Measurements from ENCODE around the gene CNN2.

The CNN2 gene

GRCh38 chr19:1015782-1016646 lies 10.4 kb upstream of the CNN2 start:
- H3K4me3 Mint-ChIP-seq: peak overlapping the region; percentile 66 to 75 (median 67)
- H3K9me3 Mint-ChIP-seq: no peaks in the 10 kb centered on the region
- no peaks in the 10 kb centered on the region for H3K36me3 Mint-ChIP-seq (ENCODE audit: low read depth)
- peaks cover 9% of the 10 kb centered on the region for H3K4me1 Mint-ChIP-seq
- no peak for TF ChIP-seq CTCF (IDR thresholded peaks at IDR 0.05; ENCODE audit: unreplicated experiment in 3 of 3)
- H3K27ac Mint-ChIP-seq: peak overlapping the region in 2 of 3 experiments; percentile 65 to 81
- no peaks in the 10 kb centered on the region for H3K27me3 Mint-ChIP-seq (ENCODE audit: low read depth)

- Mint-ChIP-seq H3K9me3 (no peaks in the 10 kb centered on the region), H3K27ac (peak overlapping the region; percentile 48 to 83 (median 81)), H3K4me1 (peaks cover 16% of the 10 kb centered on the region), H3K27me3 (ENCODE audit: low read depth) (peaks cover 3% of the 10 kb centered on the region), H3K4me3 (peak overlapping the region; percentile 66 to 75 (median 75)), H3K36me3 (ENCODE audit: low read depth) (no peaks in the 10 kb centered on the region)
- TF ChIP-seq CTCF (IDR thresholded peaks at IDR 0.05; ENCODE audit: unreplicated experiment in 3 of 3): no peak
These were observed 9.7 kb upstream of the CNN2 start for GRCh38 chr19:1016647-1017114.

- Mint-ChIP-seq H3K9me3 (no peaks in the 10 kb centered on the region), H3K27me3 (ENCODE audit: low read depth) (peaks cover 3% of the 10 kb centered on the region), H3K36me3 (ENCODE audit: low read depth) (no peaks in the 10 kb centered on the region), H3K4me1 (peaks cover 16% of the 10 kb centered on the region), H3K4me3 (peak overlapping the region; percentile 66 to 75 (median 75)), H3K27ac (peak overlapping the region; percentile 48 to 83 (median 81))
- TF ChIP-seq CTCF (IDR thresholded peaks at IDR 0.05; ENCODE audit: unreplicated experiment in 3 of 3): no peak
These were observed 9.1 kb upstream of the CNN2 start for GRCh38 chr19:1017115-1017905.

GRCh38 chr19:1017906-1018305 lies 8.5 kb upstream of the CNN2 start:
- Mint-ChIP-seq H3K4me3 (peak overlapping the region in 1 of 3 experiments; percentile 94), H3K36me3 (ENCODE audit: low read depth) (no peaks in the 10 kb centered on the region), H3K27me3 (ENCODE audit: low read depth) (peaks cover 3% of the 10 kb centered on the region), H3K27ac (no peak overlapping the region), H3K4me1 (peaks cover 16% of the 10 kb centered on the region), H3K9me3 (no peaks in the 10 kb centered on the region)
- no peak for TF ChIP-seq CTCF (IDR thresholded peaks at IDR 0.05; ENCODE audit: unreplicated experiment in 3 of 3)

GRCh38 chr19:1018393-1018792 lies 8.0 kb upstream of the CNN2 start:
- peaks cover 3% of the 10 kb centered on the region for H3K27me3 Mint-ChIP-seq (ENCODE audit: low read depth)
- H3K4me1 Mint-ChIP-seq: peaks cover 16% of the 10 kb centered on the region
- H3K36me3 Mint-ChIP-seq (ENCODE audit: low read depth): no peaks in the 10 kb centered on the region
- H3K9me3 Mint-ChIP-seq: no peaks in the 10 kb centered on the region
- H3K4me3 Mint-ChIP-seq: peak overlapping the region; percentile 89 to 94 (median 92)
- no peak for TF ChIP-seq CTCF (IDR thresholded peaks at IDR 0.05; ENCODE audit: unreplicated experiment in 3 of 3)
- peak overlapping the region in 2 of 3 experiments; percentile 19 to 48 for H3K27ac Mint-ChIP-seq
